ENCODE data around the gene STX18.

The STX18 gene

DNA sequence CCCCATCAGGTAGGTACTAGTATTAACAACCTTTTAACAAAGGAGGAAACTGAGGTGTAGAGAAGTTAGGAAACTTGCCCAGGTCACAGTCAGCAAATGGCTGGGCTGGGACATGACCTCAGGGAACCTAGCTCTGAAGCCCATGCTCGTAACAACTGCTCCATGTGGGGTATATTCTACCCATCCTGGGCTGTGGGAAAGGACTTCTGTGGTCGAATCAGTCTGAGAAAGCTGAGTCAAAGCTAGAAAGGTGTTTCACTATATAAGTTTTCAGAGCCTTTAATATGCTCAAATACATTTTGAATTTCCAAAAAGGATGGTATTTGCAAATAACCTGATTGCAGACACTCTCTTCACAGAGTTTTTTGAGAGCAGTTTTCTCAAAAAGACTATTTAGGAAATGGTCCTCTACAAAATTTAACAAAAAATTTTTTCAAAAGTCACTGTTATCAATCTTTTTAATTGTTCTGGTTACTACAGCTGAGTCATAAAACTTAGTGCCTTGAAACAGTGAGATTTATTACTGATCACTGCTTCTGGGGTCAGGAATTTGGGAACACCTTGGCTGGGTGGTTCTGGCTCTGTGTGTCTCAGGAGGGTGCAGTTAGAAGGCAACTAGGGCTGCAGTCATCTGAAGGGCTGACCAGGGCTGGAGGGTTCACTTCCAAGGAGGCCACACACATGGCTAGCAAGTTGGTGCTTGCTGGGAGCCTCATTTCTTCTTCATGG lies 101.4 kb downstream of the STX18 start:
- CTCF ChIA-PET: interaction anchor here (1.1 to 1.7 kb wide), 2 partner anchors 9 to 11 kb away, joined by 5 to 6 read pairs; no protein-coding TSS in a partner anchor
- POLR2A ChIA-PET: no interaction called here
- TF ChIP-seq, protein P1, sequence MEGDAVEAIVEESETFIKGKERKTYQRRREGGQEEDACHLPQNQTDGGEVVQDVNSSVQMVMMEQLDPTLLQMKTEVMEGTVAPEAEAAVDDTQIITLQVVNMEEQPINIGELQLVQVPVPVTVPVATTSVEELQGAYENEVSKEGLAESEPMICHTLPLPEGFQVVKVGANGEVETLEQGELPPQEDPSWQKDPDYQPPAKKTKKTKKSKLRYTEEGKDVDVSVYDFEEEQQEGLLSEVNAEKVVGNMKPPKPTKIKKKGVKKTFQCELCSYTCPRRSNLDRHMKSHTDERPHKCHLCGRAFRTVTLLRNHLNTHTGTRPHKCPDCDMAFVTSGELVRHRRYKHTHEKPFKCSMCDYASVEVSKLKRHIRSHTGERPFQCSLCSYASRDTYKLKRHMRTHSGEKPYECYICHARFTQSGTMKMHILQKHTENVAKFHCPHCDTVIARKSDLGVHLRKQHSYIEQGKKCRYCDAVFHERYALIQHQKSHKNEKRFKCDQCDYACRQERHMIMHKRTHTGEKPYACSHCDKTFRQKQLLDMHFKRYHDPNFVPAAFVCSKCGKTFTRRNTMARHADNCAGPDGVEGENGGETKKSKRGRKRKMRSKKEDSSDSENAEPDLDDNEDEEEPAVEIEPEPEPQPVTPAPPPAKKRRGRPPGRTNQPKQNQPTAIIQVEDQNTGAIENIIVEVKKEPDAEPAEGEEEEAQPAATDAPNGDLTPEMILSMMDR (IDR thresholded peaks at IDR 0.05; ENCODE audit: control extremely low read depth, extremely low read depth, low read depth, missing control alignments): no peak
- no peak for DNase-seq (ENCODE audit: extremely low spot score)

DNA sequence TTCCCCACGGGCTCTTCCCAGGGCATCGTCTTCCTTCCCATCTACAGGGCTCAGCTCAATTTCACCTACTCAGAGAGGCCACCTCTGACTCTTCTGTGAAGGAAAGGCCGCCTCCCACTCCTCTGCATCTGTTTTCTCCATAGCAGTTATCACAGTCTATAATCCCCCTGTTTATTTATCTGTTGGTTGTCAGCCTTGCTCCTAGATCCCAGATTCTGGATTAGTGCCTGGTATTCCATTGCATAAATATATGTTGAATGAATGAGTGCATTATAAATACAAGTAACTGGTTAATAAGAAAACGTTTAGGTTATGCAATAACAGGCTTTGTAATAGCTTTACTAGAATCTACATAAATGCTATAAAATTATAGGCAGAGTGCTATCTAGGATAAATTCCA lies 102.1 kb downstream of the STX18 start:
- no peak for DNase-seq (ENCODE audit: extremely low spot score)
- TF ChIP-seq, protein P1 (IDR thresholded peaks at IDR 0.05; ENCODE audit: control extremely low read depth, extremely low read depth, low read depth, missing control alignments): no peak
- ChIA-PET POLR2A (no interaction called here), CTCF (interaction anchor here (1.1 to 1.7 kb wide), 2 partner anchors 8 to 10 kb away, joined by 5 to 6 read pairs; no protein-coding TSS in a partner anchor)

DNA sequence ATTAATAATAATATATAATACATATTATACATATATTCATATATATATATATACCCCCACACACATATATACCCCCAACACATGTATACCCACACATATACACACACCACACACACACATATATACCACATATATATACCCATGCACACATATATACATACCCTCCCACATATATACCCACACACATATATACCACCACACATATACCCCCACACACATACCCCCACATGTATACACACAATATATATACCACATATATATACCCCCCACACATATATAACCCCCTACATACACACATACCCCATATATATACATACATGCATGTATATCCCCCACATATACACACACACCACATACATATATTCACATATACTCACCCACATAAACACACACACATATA lies 103.0 kb downstream of the STX18 start:
- ChIA-PET CTCF (no interaction called here), POLR2A (no interaction called here)
- TF ChIP-seq, protein P1 (IDR thresholded peaks at IDR 0.05; ENCODE audit: control extremely low read depth, extremely low read depth, low read depth, missing control alignments): no peak
- no peak for DNase-seq (ENCODE audit: extremely low spot score)

DNA sequence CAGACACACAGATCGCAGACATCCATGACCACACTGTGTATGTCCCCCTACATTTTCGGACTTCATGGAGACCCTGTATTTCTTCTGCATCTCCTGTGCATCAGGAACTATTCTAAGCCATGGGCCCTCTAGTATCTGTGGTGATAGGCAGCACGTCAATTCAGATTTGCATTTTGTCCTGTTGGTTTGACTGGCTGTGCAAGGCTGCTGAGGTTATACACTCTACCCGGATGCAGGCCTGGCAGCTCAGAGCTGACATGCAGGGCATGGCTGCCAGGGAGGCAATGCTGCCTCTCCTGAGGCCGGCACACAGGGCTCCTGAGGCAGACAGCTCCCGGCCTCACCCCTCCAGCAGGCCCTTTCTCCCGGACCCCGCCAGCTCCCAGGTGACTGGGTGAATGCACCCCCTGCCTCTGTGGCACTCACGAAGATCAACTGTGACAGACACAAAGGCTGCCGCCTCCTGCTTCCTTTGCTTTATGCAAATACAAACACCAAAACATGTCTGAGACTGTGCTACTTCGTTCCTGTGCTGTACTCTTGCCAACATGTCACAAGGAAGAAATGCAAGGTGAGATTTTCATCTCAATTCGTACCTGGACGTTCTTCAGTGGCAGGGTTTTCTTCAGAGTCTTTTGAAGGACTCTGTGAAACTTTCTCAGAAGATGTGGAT lies 103.9 kb downstream of the STX18 start:
- ChIA-PET CTCF (no interaction called here), POLR2A (no interaction called here)
- TF ChIP-seq, protein P1 (IDR thresholded peaks at IDR 0.05; ENCODE audit: control extremely low read depth, extremely low read depth, low read depth, missing control alignments): no peak

DNA sequence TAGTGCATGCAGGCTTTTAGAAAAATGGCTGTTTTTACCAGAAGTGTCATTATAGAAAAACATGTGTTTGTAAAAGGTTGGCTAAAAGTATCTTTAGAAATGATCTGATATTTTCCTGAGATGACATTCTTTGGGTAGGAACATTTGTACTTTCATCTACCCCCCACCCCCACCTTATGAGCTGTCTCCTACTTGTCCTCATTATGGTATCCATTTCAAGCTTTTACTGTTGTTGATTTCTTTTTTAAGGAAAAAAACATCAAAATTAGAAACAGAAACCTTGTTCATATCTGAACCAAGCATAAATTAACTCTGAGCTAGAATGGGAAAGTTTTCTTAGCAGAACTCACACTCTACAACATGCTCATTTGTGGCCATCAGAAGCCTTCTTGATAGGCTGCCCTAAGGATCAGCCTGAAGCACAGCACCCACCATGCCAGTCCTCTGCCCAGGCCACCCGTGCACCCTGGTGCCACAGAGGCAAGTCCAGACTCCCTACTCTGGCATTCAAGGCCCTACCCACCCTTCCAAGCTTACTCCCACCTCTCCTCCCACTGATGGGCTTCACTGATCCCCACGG lies 105.5 kb downstream of the STX18 start:
- no peak for DNase-seq (ENCODE audit: extremely low spot score)
- TF ChIP-seq, protein P1 (IDR thresholded peaks at IDR 0.05; ENCODE audit: control extremely low read depth, extremely low read depth, low read depth, missing control alignments): no peak
- CTCF ChIA-PET: no interaction called here
- POLR2A ChIA-PET: no interaction called here

More for the DNA sequence above, 103.9 kb downstream of the STX18 start:
- DNase-seq (ENCODE audit: extremely low spot score): no peak

DNA sequence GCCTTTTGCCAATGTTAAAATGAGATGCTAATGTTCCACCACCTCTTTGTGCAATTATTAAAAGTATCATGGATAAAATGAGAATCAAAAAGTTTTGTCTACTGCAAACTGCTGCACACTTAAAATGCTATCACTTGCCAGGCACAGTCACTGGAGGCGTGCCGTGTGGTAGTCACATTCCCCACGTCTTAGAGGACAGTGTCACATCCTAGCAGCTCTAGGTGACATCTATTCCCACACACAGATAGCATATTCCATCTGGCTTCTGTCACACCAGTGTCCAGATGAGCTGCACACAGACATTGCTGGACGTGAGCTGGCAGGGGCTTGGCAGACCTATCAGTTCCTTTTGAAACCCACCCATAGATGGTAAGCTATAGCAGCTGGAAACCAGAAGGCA lies 107.9 kb downstream of the STX18 start:
- no peak for DNase-seq (ENCODE audit: extremely low spot score)
- CTCF ChIA-PET: interaction anchor here (0.8 to 2.4 kb wide), 4 partner anchors 8 to 55 kb away, joined by 3 to 6 read pairs (median 4); no protein-coding TSS in a partner anchor

More for the DNA sequence above, 107.9 kb downstream of the STX18 start:
- TF ChIP-seq, protein P1 (IDR thresholded peaks at IDR 0.05; ENCODE audit: control extremely low read depth, extremely low read depth, low read depth, missing control alignments): no peak
- POLR2A ChIA-PET: no interaction called here
